Thyroid gland (tissue), 4 donors: ENCODE measurements around the gene MAP7. TPM values are rescaled to one million over a fixed set of nuclear protein-coding genes. Genes with fewer than 3 reads are reported as not detected.
"Not testable (repeated sequence)": the region's sequence is repeated elsewhere in the genome, so short reads cannot be mapped to it uniquely, and the experiment has no call there.

Experiments used
- DNase-seq, 2 donors: peaks; one replicate each; pipeline ENCODE4 v3.0.0-alpha.2; 2019
- H3K27ac ChIP-seq, 3 donors: fragments of 200-600 bp; sonication (generic); 1 replicate in 2 of 3; 2 replicates in 1 of 3; pipeline ENCODE4 v1.5.1; 2016 to 2019; ENCODE audit warnings: mild to moderate bottlenecking in 1 of 3, moderate library complexity in 1 of 3
- H3K27me3 ChIP-seq: fragments of 200-600 bp; sonication (generic); one replicate; pipeline ENCODE4 v1.5.1; 2019
- H3K36me3 ChIP-seq, 2 donors: fragments of 200-600 bp; sonication (generic); one replicate each; pipeline ENCODE4 v1.5.1; 2016 to 2019
- H3K4me1 ChIP-seq, 2 donors: fragments of 200-600 bp; sonication (generic); one replicate each; pipeline ENCODE4 v1.5.1; 2017 to 2019
- H3K4me3 ChIP-seq, 3 donors: fragments of 200-600 bp; sonication (generic); replicated peaks in 1 of 3; 1 replicate in 2 of 3; 2 replicates in 1 of 3; pipeline ENCODE4 v1.5.1; 2016; ENCODE audit warnings: mild to moderate bottlenecking in 1 of 3
- H3K9me3 ChIP-seq: fragments of 200-600 bp; sonication (generic); one replicate; pipeline ENCODE4 v1.5.1; 2017
- CTCF ChIP-seq, 6 experiments: fragments of 200-600 bp in 3 of 6; fragments of 450-650 bp in 3 of 6; sonication (generic) in 3 of 6; IDR thresholded peaks; one replicate each; pipeline ENCODE4 v1.5.1; 2016 to 2019; ENCODE audit warnings: antibody characterized with exemption in 6 of 6, mild to moderate bottlenecking in 2 of 6, inconsistent platforms in 1 of 6, moderate library complexity in 1 of 6
- POLR2A ChIP-seq, 2 donors: fragments of 450-650 bp; IDR thresholded peaks; one replicate each; pipeline ENCODE4 v1.6.1; 2017; ENCODE audit warnings: antibody characterized with exemption in 2 of 2, mild to moderate bottlenecking in 2 of 2, moderate library complexity in 1 of 2
- WGBS, 2 donors: methylation state at CpG; one replicate each; pipeline ENCODE4 v1.1.5; 2017; 5-methylcytosine and 5-hydroxymethylcytosine counted together
- intact Hi-C: fragments of 100-400 bp; cut with DNase I; formaldehyde crosslinking; loops from one replicate; pipeline ENCODE4 v1.15.1; 2023
- total RNA-seq, 4 donors: library from RNA; depleted of rRNA; stranded (reverse); fragments of >200 nt; gene quantifications; one replicate each; pipeline ENCODE4 v1.2.3, GENCODE V29; 2016

Gene MAP7
- total RNA-seq, 4 donors from 2014 or later, result 24.5 to 46.0 (median 36.0) TPM

DNA sequence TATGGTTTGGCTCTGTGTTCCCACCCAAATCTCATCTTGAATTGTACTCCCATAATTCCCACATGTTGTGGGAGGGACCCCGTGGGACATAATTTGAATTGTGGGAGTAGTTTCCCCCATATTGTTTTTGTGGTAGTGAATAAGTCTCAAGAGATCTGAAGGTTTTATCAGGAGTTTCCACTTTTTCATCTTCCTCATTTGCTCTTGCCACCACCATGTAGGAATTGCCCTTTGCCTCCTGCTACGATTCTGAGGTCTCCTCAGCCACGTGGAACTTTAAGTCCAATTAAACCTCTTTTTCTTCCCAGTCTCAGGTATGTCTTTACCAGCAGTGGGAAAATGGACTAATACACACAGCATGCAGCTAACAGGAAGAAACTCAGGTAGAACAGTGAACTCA is 151.8 kb downstream of the MAP7 start:
- intact Hi-C loops, result no loop called here
- Histone ChIP-seq H3K36me3 (no peaks in the 10 kb centered on the region), H3K9me3 (no peaks in the 10 kb centered on the region), H3K4me3 (no peak overlapping the region), H3K27me3 (no peaks in the 10 kb centered on the region), H3K4me1 (no peaks in the 10 kb centered on the region), H3K27ac (no peak overlapping the region)
- TF ChIP-seq CTCF (IDR thresholded peaks at IDR 0.05) (no peak), POLR2A (IDR thresholded peaks at IDR 0.05) (no peak)
- DNase-seq, result no peak
- 90 to 91% methylated on average over 3 of the region's 3 CpGs for WGBS, 2 donors

DNA sequence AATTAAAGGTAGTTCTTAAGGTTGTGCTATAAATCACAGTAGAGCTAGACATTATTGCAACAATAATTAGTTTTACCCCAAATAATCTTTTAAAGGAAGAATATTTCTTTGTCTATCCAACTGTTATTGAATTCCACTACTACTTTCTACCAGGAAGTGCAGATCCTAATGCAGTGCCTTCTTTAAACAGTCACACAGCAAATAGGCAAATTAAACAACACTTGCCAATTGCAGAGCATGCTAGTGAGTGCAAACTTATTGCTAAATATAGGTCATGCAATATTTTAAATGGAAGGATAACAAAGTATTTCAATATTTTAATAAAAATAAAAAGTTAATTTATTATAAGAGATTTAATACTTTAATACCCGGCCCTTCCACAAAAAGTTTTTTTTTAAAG is 153.3 kb downstream of the MAP7 start:
- Histone ChIP-seq H3K9me3 (no peaks in the 10 kb centered on the region), H3K27ac (no peak overlapping the region), H3K36me3 (no peaks in the 10 kb centered on the region), H3K4me1 (no peaks in the 10 kb centered on the region), H3K27me3 (no peaks in the 10 kb centered on the region), H3K4me3 (no peak overlapping the region)
- TF ChIP-seq POLR2A (IDR thresholded peaks at IDR 0.05) (no peak), CTCF (IDR thresholded peaks at IDR 0.05) (no peak)
- intact Hi-C loops, result no loop called here
- 96 to 99% methylated on average over 1 of the region's 1 CpG for WGBS, 2 donors
- DNase-seq, result no peak

- DNase-seq, result not testable (repeated sequence)
- WGBS, 2 donors, result 87 to 94% methylated on average over 2 of the region's 2 CpGs
Measured at GRCh38 chr6:136390959-136391358, 159.3 kb downstream of the MAP7 start.

GRCh38 chr6:136387316-136387715 is 162.9 kb downstream of the MAP7 start:
- Histone ChIP-seq H3K4me1 (peaks cover 0 to 6% of the 10 kb centered on the region in 2 donors), H3K9me3 (no peaks in the 10 kb centered on the region), H3K27ac (no peak overlapping the region), H3K27me3 (no peaks in the 10 kb centered on the region), H3K4me3 (no peak overlapping the region), H3K36me3 (no peaks in the 10 kb centered on the region)
- intact Hi-C loops, result no loop called here
- DNase-seq, result no peak
- TF ChIP-seq POLR2A (IDR thresholded peaks at IDR 0.05), result no peak
- no peak for TF ChIP-seq CTCF (IDR thresholded peaks at IDR 0.05)
- 93 to 94% methylated on average over 4 of the region's 4 CpGs for WGBS, 2 donors

More at GRCh38 chr6:136390959-136391358, 159.3 kb downstream of the MAP7 start:
- H3K27me3 ChIP-seq, H3K9me3 ChIP-seq, H3K4me1 ChIP-seq, intact Hi-C loops, H3K4me3 ChIP-seq, H3K36me3 ChIP-seq, H3K27ac ChIP-seq: not testable (repeated sequence)

DNA sequence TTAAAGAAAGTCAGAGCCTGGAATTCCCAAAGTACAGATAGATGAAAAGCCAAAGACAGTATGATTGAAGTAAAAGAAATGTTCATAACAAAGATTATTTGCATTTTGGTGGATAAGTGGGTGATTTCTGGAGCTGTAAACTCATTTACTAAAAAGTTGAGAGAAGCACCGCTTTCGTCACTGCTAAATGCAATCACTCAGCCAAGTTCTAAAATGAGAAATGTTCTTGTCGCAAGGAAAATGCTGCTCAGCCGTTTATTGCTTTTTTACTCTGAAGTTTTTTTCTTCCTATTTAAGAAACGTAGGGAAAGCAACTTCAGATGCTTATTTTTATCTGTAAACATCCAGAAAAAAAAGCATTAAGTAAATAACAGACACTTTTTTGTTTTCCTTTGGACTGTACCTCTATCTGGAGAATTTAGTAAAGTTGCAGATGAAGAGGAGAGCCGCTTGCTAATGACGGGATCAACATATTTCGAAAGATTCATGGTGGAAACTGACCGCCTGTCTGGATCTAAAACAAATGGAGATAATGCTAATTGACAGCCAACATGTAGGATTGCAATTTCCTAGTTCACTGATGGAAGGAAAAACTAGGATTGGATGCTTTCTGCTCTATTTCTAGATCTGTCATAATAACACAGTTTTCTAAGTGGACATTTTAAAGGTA is 166.8 kb downstream of the MAP7 start:
- no peak for TF ChIP-seq POLR2A (IDR thresholded peaks at IDR 0.05)
- no peak for TF ChIP-seq CTCF (IDR thresholded peaks at IDR 0.05)
- Histone ChIP-seq H3K9me3 (no peaks in the 10 kb centered on the region), H3K36me3 (no peaks in the 10 kb centered on the region), H3K27me3 (no peaks in the 10 kb centered on the region), H3K4me3 (no peak overlapping the region), H3K4me1 (peaks cover 0 to 7% of the 10 kb centered on the region in 2 donors), H3K27ac (no peak overlapping the region)
- 76 to 82% methylated on average over 9 of the region's 9 CpGs for WGBS, 2 donors
- no peak for DNase-seq
- intact Hi-C loops, result no loop called here
